GM19372 (cell line): Measurements from ENCODE around the gene DRG1.
A peak's percentile ranks its signal among the peaks of the same experiment; 100 is the strongest.
"Not testable (repeated sequence)": the region's sequence is repeated elsewhere in the genome, so short reads cannot be mapped to it uniquely, and the experiment has no call there.

Experiments used
- ATAC-seq: cut with Tn5 transposase; IDR thresholded peaks from one replicate; pipeline ENCODE4 v1.9.1; 2021; ENCODE audit warnings: mild to moderate bottlenecking, low read depth, moderate library complexity; ENCODE audit not compliant: unreplicated experiment

DRG1 gene, protein sequence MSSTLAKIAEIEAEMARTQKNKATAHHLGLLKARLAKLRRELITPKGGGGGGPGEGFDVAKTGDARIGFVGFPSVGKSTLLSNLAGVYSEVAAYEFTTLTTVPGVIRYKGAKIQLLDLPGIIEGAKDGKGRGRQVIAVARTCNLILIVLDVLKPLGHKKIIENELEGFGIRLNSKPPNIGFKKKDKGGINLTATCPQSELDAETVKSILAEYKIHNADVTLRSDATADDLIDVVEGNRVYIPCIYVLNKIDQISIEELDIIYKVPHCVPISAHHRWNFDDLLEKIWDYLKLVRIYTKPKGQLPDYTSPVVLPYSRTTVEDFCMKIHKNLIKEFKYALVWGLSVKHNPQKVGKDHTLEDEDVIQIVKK

DNA sequence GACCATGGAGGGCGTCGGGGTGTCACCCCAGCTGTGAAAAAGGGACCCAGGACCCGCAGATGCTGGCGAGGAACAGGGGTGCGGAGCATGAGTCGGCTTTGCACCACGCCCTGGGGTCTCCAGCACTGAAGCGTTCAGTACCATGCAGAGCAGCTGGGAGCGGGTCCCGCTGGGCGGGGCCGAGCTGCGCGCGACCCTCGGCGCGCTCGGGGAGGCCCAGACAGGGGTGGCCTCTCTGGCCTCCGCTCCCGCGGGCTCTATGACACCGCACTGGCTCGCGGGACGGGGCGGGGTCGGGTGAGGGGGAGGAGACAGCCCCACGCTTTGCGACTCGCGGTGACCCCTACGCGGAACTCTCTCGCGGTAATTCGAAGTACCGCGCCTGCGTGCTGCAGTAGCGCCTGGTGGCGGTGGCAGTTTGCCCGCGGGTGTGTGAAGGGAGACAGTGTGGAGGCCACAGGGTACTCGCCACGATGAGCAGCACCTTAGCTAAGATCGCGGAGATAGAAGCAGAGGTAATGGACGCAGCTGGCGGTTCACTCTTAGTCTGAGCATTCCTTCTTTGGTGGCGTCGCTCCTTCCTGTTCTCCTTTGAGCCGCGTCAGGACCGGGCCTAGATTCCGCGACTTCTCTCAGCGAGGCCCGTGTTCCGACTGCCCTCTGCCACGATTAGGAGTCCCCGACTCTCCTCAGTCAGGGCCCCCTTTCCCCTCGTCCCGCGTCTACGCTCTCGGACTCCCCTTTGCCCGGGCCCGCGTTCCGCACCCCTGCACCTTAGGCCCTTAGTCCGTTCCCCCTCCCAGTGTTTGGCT lies at the start of gene DRG1:
DRG1 (plus strand) TSS at position 394 of the 812 bp plus-strand sequence; CDS start at position 474, 80 bp downstream.
- peak; percentile 98 for ATAC-seq

DNA sequence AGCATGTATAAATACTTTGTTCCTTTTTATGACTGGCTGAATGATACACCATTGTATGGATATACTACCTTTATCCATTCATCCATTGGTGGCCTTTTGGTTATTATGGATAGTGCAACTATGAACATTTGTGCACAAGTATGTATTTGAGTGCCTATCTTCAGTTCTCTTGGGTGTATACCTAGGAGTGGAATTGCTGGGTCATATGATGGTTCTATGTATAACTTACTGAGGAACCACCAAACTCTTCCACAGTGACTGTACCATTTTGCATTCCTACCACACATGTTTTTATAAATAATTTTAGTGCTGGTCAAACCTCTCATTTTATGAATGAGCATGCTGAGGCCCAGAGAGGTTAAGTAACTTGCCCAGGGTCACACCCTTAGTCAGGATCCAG lies 49.4 kb upstream of the DRG1 start:
- ATAC-seq: no peak

DNA sequence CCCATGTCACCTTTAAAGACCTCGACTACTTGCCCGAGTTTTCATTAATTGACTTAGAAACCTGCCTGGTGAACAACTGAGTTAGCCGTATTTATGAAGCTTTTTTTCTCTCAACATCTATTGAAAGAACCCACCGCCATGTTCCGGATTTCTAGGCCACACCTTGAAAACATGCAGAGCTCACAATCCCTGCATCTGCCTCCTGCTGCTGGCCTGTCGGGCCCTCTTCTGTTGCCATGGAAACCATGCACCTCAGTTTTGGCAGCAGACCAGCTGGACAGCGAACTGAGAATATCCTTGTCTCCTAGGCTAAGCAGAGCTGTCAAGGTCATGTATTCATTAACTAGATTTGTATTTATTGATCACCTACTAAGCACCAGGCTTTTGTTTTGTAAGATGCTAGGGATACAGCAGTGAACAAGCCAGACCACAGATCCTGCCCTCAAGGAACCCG lies 49.0 kb upstream of the DRG1 start:
- no peak for ATAC-seq

DNA sequence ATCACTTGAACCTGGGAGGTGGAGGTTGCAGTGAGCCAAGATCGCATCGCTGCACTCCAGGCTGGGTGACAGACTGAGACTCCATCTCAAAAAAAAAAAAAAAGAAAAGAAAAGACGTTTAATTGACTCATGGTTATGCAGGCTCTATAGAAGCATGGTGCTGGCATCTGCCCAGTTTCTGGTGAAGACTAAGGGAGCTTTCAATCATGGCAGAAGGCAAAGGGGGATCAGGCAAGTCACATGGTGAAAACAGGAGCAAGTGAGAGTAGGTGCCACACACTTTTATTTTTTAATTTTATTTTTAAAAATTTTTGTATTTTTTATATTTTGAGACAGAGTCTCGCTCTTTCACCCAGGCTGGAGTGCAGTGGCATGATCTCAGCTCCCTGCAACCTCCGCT lies 44.9 kb upstream of the DRG1 start:
- ATAC-seq: no peak

DNA sequence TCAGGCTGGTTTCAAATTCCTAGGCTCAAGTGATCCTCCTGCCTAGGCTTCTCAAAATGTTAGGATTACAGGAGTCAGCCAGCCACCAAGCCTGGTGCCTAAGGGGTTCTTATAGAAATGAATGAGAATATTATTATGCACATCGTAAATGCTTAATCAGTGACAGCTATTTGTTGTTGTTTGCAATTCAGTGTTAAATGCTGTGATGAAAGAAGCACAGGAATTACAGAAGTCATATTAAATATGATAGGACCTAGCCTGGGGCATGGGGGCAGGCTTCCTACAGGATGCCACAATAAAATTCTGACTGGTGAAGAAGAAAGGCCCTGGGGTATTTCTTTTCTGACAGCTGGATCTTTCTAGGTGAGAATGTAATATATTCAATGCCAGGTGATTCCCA lies 39.4 kb upstream of the DRG1 start:
- no peak for ATAC-seq

DNA sequence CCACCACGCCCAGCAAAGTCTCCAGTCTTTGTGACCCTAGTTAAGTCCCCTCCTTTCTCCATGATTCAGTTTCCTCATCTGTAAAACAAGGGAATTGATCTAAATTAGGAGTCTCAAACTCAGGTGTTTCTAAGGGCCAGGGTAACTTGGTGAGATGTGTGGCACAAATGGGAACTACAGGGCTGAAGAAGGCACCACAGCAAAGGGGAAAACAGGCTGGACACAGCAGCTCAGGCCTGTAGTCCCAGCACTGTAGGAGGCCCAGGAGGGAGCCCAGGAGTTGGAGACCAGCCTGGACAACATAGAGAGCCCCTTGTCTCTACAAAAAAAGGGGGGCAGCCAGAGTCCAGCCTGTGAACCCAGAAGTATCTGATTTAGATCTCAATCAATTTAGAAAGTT lies 37.7 kb upstream of the DRG1 start:
- ATAC-seq: no peak

DNA sequence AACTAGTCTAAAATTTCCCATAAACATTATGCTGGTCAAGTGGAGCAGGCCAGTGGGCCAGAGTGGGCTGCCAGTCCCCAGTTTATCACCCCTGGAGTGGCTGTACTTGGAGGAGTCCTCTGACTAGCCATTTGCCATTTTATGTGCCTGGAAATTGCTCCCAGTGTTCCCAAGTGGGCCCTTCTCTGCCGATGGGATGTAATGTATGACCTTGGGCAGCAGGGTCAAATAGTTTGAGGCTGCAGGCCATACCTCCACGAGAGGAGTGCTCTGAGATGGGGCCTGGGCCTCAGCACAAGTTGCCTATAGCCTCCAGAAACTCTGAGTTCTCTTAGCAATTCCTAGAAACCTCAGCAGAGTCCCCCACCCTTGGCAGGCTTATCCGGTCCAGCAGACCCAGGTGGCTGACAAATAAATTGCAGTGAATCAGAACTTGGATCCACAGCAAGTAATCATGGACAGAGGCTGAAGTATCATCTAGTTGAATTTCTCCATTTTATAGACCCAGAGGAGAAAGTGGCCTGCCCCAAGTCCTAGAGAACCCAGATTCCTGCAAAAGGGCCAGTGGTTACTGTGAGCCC lies 35.4 kb upstream of the DRG1 start:
- ATAC-seq: no peak

DNA sequence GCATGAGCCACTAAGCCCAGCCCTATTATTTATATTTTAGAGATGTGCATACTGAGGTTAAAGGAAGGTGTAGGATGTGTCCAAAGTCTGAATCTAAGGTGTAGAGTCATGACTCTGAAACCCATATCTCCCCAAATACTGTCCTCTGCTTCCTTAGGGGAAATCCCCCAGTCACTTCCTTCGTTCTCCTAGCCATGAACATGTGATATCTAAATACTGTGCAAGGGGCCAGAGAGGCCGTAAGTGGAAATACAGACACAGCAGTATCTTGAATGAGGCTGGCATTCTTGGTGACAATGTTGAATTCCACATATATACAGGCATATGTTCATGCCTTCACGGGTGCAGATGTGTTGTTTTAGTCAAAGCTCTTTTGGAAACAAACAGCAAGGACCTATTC lies 32.0 kb upstream of the DRG1 start:
- ATAC-seq: no peak

DNA sequence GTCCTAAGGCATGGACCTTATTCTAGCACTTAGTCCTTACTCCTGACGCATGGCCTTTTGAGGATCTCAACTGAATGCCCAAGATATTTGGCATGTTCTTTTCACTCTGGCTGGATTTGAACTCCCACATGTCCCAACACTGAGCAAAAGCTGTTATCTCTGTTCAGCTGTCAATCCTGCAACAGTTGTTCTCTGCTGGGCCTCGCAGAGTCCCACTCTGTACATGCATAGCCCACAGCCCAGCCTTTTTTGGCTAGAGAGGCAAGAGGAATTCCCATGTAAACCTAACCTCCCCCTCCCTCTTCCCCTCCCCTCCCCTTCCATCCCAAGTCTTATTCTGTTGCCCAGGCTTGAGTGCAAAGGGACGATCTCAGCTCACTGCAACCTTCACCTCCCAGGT lies 21.8 kb upstream of the DRG1 start:
- no peak for ATAC-seq

DNA sequence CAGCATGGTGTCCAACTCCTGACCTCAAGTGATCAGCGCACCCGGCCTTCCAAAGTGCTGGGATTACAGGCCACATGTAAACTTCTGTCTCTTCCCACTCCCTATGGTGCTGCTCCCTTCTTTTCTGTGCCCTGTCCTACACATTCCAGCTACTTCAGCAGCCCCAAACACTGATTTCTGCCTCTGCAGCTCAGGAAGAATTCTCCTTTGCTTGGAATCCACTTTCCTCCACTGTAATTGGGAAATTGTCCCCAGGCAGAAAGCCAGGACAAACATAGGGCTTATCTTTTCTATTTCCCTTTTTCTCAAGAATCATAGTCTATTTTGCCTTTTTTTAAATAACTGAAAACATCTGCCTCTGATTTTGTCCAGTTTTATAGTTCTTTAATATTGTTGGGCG lies 21.3 kb upstream of the DRG1 start:
- no peak for ATAC-seq

DNA sequence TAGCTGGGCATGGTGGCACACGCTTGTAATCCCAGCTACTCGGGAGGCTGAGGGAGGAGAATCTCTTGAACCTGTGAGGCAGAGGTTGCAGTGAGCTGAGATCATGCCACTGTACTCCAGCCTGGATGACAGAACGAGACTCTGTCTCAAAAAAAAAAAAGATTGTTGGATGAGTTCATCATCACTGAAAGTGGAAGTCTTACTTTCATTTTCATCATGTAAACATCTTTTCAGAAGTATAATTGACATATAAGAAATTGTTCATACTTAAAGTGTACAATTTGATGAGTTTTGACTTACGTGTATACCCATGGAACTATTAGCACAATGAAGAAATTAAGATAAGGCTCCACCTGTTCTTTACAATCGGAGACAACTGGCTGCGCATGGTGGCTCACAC lies 20.8 kb upstream of the DRG1 start:
- not testable (repeated sequence) for ATAC-seq

DNA sequence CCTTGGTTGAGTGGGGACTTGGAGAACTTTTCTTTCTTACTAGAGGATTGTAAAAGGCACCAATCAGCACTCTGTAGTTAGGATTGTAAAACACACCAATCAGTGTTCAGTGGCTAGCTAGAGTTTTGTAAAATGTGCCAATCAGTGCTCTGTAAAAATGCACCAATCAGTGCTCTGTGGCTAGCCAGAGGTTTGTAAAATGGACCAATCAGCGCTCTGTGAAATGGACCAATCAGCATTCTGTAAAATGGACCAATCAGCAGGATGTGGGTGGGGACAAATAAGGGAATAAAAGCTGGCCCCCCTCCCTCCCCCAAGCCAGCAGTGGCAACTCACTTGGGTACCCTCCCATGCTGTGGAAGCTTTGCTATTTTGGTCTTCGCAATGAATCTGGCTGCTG lies 5.5 kb upstream of the DRG1 start:
- ATAC-seq: no peak

DNA sequence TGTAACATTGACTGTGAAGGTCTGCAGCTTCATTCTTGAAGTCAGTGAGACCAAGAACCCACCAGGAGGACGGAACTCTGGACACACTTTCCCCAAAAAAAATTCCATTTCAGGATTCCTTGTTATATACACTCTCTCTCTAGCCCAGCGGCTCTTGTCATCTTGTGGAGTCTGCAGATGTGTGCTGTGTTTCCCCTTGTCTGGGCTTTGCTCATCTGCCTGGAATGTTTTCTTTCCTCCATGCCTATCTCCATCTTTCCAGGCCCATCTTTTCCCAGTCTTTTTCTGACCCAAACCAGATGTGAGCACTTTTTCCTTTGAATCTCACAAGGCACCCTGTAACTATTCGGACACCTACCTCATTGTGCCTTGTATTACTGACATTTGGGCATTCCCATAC lies 5.1 kb upstream of the DRG1 start:
- ATAC-seq: no peak

DNA sequence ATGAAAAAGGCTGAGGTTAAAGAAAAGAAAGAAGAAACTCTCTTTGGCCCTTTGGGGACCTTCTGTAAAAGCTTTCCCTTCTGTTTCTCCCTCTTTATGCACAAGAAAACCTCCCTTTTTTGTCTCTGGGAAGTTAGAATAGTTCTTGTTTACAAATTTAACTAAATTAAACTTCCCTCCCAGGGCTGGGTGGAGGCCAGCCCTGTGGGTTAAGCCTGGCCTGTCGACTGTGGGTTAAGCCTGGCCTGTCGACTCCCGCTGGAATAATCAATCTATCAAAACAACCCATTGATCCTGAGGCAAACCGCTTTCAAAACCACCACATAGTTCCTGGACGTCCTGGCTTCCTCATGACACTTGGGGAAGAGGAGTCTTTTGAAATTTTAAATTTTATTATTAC lies 1.2 kb upstream of the DRG1 start:
- ATAC-seq: no peak

DNA sequence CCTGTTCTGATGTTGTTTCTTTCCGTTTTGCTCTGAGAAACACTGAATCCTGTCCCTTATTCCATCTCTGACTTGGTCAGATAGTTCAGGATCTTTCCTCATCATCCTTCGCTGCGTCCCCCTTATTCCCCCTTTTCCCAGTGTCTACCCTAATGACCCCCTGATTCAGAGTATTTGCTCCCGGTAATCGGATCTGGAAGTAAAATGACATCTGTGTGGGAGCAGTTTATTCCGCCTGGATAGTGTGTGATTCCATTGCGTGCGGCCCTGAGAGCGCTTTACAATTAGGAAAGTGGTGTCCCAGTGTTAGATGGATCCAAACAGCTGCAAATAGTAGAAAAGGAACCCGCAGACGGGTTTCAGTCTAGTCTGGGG lies 606 bp downstream of the DRG1 start:
- no peak for ATAC-seq

DNA sequence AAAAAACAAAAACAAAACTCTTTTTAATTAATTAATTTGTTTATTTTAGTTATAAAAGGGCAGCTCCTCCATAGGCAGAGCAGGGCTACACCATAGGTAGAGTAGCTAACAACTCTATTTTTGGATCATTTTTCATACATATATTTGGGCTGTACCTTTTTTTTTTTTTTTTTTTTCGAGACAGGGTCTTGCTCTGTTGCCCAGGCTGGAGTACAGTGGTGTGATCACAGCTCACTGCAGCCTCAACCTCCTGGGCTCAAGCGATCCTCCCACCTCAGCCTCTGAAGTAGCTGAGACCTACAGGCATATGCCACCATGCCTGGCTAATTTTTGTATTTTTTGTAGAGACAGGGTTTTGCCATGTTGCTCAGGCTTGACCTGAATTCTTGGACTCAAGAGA lies 2.9 kb downstream of the DRG1 start:
- ATAC-seq: not testable (repeated sequence)

DNA sequence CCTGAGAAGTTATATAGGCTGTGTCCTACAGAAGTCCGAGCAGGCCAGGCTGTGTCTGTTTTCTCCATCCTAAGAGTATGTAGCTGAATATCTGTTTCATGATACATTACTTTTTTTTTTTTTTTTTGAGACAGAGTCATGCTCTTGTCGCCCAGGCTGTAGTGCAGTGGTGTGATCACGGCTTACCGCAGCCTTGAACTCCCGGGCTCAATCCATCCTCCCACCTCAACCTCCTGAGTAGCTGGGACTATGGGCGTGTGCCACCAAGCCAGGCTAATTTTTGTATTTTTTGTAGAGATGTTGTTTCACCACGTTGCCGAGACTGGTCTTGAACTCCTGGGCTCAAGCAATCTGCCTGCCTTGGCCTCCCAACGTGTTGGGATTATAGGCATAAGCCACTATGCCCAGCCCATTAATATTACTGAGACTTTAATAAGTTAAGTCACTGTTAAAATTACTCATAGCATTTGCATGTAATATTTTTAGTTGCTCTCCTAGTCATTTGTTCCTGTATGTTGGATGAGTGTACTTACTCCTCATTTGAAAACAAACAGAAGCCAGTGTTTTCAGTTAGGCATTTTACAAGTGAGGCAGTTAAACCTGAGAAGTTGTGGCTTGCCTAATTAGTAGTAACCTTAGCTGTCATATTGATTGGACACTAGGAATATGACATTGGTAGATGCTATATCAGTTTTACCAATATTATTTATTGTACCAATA lies 26.1 kb downstream of the DRG1 start:
- ATAC-seq: no peak

DNA sequence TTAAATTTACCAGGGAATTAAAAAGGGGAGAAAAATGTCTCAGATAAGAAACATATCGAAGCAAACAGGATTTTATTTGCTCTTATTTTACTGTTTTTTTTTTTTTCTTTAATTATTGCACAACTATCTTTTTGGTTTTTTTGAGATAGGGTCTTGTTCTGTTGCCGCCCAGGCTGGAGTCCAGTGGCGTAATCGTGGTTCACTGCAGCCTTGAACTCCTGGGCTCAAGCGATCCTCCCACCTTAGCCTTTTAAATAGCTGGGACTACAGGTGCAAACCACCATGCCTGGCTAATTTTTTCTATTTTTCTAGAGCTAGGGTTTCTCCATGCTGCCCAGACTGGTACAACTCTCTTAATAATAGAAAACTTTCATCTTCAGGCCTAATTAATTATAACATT lies 32.5 kb downstream of the DRG1 start:
- ATAC-seq: no peak

DNA sequence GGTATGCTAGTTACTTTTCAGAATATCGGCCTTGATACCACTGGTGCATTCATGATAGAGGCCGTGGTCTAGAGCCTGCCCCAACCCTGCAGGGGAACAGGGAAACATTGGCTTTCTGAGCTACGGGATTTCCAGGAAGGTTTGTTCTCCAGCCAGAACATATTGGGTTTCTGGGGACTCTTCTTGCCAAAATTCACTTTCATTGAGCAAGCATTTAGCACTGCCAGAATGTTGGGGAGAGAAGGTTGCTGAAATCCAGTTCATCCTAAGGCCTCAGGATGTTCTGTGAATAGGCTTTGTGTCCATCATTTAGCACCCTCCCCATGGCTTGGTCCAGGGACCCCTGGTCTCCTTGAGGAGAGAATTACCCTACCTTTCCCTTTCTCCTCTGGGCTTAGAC lies 36.7 kb downstream of the DRG1 start:
- no peak for ATAC-seq

DNA sequence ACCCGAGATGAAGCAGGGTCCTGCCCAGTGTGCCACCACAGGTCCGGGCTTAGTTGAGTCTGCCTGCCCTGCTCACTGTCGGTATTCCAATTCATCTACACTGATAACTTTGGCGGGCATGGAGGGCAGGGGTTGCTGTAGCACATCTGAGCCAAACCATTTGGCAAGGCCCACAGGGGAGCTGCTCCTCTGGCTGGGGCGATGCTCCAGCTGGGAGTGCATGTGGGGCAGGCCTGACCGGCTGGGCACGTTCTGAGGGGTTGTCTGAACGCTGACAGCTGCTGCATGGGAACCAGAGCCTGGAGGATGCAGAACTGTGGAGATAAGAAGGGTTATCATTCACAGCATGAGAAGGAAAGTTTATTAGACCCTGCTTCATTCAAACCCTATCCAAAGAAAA lies 40.4 kb downstream of the DRG1 start:
- ATAC-seq: no peak

DNA sequence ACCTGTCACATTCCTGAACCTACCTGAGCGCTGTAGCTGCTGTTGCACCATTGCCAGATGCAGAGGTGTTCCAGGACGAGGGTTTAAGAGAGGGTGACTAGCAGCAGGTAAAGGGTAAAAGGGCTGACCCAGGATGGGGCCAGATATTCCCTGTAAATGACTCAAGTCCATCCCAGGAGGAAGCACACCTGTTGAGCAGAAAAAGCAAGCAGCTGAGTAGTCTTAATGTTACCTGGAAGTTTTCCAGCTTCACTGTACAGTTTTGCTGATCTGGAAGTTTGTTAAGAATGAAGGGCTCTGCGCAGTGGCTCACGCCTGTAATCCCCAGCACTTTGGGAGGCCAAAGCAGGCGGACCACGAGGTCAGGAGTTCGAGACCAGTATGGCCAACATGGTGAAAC lies 41.3 kb downstream of the DRG1 start:
- no peak for ATAC-seq
